Epithelial cell of esophagus (primary cell): Measurements from ENCODE around the gene RAB11FIP3.

ENCODE experiments used
- DNase-seq: peaks from one replicate; pipeline ENCODE4 v3.0.0; 2010; ENCODE audit warnings: low read depth
- H3K4me3 ChIP-seq: 2 replicates; pipeline ENCODE4 v1.5.1; 2011; ENCODE audit warnings: mild to moderate bottlenecking, low read length, control low read depth
- CTCF ChIP-seq: IDR thresholded peaks from 2 replicates; pipeline ENCODE4 v1.5.1; 2011; ENCODE audit warnings: low read depth, mild to moderate bottlenecking, low read length, control low read depth, inconsistent platforms; ENCODE audit not compliant: insufficient read depth; ENCODE audit errors: missing control alignments

Gene RAB11FIP3

DNA sequence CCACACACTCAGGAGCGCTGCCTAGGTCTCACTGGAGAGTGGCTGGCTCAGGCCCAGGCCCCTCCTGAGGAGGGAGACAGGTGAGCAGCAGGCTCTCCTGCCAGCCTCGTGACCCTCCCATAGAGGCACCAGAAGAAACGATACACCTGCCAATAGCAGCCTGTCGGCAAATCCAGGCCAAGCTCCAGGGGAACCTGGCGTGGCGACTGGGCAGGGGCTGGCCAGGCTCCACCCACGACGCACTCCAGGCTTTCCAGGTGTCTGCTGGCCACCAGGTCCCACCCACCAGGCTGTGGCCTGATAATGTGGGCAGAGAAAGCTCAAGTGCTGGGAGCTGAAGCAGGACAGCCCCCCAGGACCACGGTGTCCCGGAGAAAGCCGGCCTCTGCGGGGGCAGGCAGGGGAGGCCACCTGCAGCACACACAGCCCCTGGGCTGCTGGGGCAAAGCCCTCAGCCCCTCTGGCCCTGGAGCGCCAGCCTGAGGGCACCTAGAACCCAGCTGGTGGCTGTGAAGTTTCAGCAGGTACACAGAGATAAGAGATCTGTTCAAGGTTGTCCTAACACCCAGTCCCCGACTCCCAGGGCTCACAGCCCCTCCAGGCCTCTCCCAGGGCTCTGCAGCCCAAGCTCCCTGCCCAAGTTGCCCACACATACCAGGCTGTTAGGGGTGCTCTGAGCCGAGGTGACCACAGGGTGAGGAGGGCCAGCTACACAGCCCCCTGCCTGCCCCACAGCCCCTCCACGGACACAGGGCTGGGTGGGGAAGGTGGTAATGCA lies 46.1 kb upstream of the RAB11FIP3 start:
- peak; percentile 26 for DNase-seq
- no peak for TF ChIP-seq CTCF
- H3K4me3 ChIP-seq, result no peak overlapping the region

- DNase-seq, result no peak
- TF ChIP-seq CTCF, result no peak
- no peak overlapping the region for H3K4me3 ChIP-seq
Observed at GRCh38 chr16:379961-380761, 45.3 kb upstream of the RAB11FIP3 start.

DNA sequence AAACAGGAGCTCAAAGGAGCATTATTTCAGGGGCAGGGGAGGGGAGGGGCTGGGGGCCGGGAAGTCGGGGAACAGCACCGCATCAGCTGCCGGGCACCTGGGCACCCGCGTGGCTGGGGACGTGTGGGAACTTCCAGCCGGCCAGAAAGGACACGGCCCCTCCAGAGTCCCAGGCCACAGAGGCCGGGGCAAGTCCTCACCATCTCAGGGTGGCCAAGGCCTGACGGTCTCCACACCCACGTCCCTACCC lies 44.8 kb upstream of the RAB11FIP3 start:
- H3K4me3 ChIP-seq, result peak overlapping the region; percentile 56
- DNase-seq, result no peak
- TF ChIP-seq CTCF, result no peak

DNA sequence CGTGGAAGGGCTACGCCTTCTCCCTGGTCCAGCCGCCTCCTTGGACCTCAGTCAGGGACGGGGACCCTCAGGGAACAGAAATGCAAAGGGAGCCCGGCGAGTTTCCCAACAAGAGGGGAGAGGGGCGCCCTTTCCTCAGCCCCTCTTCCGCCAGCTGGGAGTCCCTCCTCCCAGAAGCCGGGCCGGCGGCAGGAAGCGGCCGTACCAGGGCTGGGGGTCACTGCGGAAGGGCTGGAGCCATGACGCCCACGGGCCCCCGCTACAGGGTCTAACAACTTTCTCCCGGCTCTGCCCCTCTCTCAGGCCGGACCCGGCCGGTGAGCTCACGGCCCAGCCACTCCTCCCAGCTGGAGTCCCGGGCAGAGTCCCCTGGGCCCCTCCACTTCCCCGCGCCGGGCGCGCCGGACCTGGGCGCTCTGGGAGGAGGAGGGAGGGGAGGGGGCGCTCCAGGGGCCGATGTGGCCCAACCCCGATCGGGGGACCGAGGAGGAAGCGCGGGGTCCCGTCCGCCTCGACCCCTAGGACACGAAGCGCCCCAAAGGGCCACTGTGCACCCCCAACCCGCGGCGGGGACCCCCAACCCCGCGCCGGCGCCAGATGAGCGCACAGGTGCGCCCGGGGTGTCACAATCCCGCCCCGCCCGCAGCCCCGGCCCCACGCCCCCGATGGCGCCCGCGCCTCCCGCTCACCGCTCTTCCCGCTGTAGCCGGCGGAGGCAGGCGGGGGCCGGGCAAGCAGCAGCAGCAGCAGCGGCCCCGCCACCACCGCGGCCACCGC lies 44.2 kb upstream of the RAB11FIP3 start:
- peak overlapping the region; percentile 56 for H3K4me3 ChIP-seq
- no peak for TF ChIP-seq CTCF
- no peak for DNase-seq

DNA sequence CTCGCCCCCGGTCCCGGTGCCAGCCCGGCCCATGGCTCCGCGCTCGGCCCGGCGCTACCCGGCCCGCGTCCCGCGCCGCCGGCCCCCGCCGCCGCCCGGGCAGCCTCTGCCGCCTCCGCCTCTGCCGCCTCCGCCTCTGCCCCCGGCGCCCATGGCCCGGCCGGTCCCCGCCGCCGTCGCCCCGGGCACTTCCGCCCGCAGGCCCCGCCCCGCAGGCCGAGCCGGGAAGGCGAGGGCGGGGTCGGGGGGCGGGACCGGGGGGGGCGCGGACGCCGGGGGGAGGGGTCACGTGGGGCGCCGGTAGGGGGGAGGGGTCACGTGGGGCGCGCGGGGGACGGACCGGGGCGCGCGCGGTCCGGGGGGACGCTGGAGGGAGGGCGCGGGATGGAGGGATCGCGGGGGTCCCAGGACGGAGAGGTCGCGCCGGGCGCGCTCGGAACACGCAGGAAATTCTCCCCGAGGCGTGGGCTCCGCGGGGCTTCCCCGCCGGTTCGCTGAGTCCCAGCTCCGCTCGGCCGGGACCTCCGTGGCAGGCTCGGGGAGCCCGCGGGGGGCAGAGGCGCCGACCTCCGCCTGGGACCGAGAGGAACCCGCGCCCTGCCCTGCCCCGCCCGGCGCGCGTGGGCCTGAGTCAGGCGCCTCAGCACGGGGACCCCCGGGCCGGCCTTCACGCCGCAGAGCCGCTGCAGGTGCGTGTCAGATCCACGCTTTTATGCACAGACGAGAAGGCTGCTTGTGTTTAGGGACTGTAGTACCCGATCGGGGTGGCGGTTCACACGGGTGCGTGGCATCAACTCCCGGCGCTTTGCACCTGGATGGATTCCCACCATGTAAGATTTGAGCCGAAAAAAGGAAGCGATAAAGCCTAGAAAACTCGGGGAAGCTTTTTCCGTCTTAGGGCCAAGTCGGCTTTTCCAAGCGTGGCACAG lies 43.4 kb upstream of the RAB11FIP3 start, which contains the start of gene PGAP6:
TSS of gene PGAP6 (minus strand) at position 190 of the 929 bp plus-strand sequence. CDS start at position 33, 157 bp downstream.
- peak; percentile 43 for DNase-seq
- TF ChIP-seq CTCF, result no peak
- H3K4me3 ChIP-seq, result peak within 1 kb of the TSS; percentile 56
